Stimulated activated CD8-positive, alpha-beta memory T cell treated with anti-CD3 and anti-CD28 coated beads, Interleukin-15, amount 100 ng/mL, for 24 hours (primary cell): ENCODE results near the gene CD46.

ENCODE experiments used
- DNase-seq: peaks from one replicate; pipeline ENCODE4 v3.0.0-alpha.2; 2020; ENCODE audit warnings: low read depth

CD46 gene

GRCh38 chr1:207830788-207831187 is 78.9 kb downstream of the CD46 start:
- DNase-seq, result no peak

GRCh38 chr1:207831517-207832327 is 79.9 kb downstream of the CD46 start:
- no peak for DNase-seq

- DNase-seq, result no peak
Measured at GRCh38 chr1:207832796-207833195, 80.9 kb downstream of the CD46 start.

DNA sequence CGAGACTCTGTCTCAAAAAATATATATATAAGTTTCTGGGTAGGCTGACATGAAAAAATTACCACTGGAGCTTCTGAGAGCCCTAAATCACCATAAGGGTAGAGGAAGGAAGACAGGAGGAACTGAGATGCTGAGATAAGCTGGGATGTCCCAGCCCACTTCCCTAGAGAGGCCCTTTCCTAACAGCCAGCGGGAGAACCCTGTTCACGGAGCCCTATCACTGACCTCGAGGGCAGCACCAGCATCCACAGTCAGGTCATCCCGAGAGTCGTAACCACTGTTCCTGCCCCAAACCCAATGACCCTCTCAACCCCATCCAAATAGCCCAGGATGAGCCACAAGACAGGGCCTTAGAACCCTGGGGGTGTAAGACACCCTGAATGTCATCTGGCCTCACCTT is 81.5 kb downstream of the CD46 start:
- DNase-seq, result no peak

GRCh38 chr1:207833956-207834660 is 82.3 kb downstream of the CD46 start:
- no peak for DNase-seq

GRCh38 chr1:207835958-207836357 is 84.1 kb downstream of the CD46 start:
- DNase-seq, result no peak

DNA sequence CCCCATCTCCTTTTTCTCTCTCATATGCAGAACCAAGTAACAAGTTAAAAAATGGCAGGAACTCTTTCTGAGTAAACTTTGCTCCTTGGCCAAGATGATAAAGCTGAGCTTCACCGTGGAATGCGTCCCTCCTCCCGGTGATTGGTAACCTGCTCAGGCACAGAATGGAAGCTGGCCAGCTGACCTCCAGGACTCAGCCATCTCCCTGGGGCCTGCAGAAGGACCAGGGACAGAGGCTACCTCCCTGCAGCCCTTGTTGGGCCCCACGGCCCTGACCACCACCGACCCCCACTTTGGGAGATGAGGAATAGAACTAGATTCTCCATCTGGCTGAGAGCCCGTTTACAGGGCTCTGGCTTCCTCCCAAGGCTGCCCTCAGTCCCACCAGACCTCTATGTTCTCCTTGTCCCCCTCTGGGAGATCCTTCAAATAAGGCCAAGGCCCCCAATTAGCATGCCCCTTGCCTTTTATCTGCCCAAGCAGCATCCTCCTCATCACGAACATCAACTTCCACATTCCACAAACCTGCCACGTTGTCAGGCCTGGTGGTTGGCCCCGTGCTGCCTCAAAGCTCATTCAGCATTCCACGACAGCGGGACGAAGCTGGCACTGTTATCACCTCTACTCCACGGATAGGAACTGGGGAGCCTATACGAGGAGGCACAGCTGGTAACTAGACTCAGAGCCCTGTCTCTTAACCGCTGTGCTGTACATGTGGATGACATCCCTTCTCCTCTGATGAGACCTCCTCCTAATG is 84.9 kb downstream of the CD46 start:
- no peak for DNase-seq

DNA sequence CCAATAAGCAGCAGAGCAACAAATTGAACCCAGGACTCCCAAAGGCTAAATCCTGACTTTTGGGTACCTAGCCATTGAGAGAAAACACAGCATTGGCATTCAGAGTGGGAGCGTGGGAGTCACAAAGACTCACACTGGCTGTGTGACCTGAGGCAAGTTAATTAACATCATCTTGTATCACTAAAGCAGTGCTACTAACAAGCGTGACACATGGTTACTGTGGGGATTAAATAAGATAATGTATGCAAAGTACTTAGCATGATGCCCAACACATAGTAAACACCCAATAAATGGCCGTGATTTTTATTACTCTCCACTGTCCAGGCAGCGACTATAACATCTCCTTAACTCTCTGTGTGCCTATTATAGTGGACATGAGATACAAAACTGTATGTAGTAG is 85.8 kb downstream of the CD46 start:
- no peak for DNase-seq

DNA sequence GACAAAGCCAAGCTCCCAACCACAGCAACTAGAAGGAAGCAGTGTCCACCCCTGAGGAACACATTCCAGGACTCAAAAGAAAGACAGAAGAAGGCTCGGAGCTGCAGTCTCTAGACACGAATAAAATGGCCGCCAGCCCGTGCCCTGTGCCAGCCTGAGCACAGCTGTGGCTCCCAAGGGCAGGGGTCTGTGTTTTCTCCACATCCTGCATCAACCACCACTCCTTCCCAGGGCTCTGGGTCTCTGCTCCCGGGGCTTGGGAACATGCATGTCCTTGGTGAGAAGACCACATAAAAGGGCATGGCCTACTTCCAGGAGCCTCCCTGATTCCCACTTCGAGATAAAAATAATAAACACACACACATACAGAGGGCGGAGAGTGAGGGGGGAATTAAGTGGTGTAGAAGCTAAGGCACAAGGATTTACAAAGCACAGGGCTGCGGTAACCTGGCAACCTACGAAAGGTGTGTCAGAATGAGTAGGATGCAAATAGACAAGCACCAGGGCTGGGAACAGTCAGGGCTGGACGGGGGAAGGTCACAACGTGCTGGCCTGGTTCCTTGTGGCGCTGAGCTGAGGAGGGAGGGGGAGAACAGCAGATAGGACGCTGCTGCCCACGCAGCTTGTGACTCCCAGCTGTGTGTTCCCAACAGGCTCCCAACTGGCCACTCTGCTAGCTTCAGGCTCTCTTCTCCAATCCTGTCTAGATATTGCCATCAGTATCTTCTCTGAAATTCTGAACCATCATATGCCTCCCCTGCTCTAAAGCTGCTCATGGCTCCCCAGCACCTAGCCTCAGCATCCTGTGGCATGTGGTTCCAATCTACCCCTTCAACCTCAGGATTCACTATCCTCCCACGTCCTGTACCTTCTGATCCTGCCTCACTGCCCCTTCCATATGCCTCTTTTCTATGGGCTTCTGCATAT is 86.6 kb downstream of the CD46 start:
- DNase-seq, result no peak

DNA sequence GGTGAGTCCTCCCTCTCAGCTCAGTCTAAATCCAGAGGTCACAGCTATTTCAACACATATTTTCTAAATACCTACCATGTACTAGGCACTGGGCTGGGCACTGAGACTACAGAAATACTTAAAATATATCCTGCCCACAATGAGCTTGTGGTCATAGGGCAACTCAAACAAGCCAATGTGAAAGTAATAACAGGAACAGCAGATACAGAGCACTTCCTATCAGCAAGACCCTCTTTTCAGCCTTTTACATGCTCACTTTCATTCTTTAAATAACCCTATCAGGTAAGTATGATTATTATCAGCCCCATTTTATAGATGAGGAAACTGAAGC is 87.2 kb downstream of the CD46 start:
- DNase-seq, result no peak

DNA sequence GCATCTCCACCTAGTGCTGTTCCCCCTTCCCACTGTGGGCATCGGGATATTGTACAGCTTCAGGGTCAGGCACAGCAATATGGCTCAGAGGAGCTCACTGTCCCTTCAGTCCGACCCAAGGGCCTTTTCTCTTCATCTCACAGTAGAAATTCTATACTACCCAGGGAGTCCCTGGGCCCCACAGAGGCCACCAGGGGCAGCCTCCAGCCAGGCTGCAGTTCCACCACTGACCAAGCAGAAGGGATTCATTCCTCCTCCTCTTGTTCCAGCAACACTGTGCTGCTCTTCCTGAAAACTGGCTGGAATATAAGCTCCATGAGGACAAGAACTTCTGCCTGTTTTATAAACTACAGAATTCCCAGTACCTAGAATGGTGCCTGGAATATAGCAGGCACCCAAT is 88.5 kb downstream of the CD46 start:
- DNase-seq, result no peak

GRCh38 chr1:207841293-207841692 is 89.4 kb downstream of the CD46 start:
- no peak for DNase-seq

GRCh38 chr1:207841901-207842300 is 90.0 kb downstream of the CD46 start:
- DNase-seq, result no peak

DNA sequence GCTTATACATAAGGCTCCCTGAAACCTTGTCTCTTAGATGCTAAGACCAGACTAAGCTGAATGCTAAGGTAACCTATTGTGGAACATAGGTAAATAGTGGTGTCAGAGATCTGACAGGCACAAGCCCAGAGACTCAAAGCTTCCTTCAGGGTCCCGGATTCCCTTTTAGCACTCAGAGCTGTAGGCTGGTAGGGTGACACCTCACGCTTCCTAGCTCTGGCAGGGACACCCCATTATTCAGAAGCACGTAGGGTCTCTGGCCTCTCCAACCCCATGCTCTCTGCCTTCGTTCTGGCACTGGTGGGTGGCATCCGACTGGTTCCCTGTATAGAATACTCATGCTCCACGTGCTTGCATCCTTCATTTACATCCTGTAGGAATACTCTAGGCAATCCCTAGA is 90.7 kb downstream of the CD46 start:
- DNase-seq, result no peak

DNA sequence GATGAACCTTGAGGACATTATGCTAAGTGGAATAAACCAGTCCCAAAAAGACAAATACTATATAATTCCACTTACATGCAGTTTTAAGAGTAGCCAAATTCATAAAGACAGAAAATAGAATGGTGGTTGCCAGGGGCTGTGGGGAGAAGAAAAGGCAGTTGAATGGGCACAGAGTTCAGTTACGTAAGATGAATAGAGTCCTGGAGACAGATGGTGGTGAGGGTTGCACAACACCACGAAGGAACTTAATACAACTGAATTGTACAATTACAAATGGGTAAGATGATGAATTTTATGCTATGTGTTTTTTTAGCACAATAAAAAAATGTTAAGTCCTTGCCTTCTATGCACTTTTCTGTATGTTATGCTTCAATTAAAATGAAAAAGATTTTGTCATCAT is 92.5 kb downstream of the CD46 start:
- DNase-seq, result no peak
